SW 1271 (cell line): ENCODE measurements around the gene SCAMP3.
"Not testable (repeated sequence)": the region's sequence is repeated elsewhere in the genome, so short reads cannot be mapped to it uniquely, and the experiment has no call there.

ENCODE experiments used
- DNase-seq, 2 experiments: peaks; one replicate each; lab custom pipeline; 2025; lab: John Stamatoyannopoulos, UW

Gene SCAMP3

GRCh38 chr1:155254714-155255242, 7.4 kb downstream of the SCAMP3 start:
- no peak for DNase-seq

- no peak for DNase-seq
These were observed 7.9 kb downstream of the SCAMP3 start for GRCh38 chr1:155254228-155254713.

- DNase-seq, result no peak
These were observed 8.4 kb downstream of the SCAMP3 start for GRCh38 chr1:155253797-155254196.

- no peak for DNase-seq
These were observed 9.0 kb downstream of the SCAMP3 start for GRCh38 chr1:155253208-155253607.

- no peak for DNase-seq
These were observed 10.6 kb downstream of the SCAMP3 start for GRCh38 chr1:155251566-155251965.

- peak; percentile 53 to 77 for DNase-seq
These were observed 11.3 kb downstream of the SCAMP3 start for GRCh38 chr1:155250633-155251449.

GRCh38 chr1:155250246-155250632, 11.9 kb downstream of the SCAMP3 start:
- no peak for DNase-seq

GRCh38 chr1:155247667-155248553, 14.2 kb downstream of the SCAMP3 start:
- DNase-seq, result no peak

DNA sequence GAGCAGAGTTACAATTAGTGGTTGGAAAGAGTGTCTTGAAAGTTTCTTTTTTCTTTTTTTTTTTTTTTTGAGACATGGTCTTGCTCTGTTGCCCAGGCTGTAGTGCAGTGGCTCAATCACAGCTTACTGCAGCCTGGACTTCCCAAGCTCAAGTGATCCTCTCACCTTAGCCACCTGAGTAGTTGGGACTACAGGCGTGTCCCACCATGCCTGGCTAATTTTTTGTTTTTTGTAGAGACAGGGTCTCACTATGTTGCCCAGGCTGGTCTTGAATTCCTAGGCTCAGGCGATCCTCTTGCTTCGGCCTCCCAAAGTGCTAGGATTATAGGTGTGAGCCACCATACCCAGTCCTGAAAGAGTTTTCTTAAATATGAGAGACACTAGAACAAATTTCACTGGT, 15.4 kb downstream of the SCAMP3 start:
- not testable (repeated sequence) for DNase-seq

DNA sequence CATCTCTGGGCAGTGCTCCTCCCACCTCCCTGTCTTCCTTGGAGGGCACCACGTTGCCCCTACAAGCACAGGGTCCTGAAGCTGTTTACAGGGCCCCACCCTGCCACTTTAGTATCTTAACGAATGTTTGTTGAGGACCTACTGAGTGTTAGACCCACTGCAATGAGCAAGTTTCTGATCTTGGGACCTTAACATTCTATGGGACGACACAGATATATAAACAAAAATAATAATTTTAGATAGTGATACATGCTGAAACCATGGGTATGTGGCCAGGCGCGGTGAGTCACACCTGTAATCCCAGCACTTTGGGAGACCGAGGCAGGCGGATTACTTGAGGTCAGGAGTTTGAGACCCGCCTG, 17.0 kb downstream of the SCAMP3 start:
- no peak for DNase-seq

GRCh38 chr1:155244368-155245162, 17.6 kb downstream of the SCAMP3 start:
- DNase-seq, result peak; percentile 93 to 95

DNA sequence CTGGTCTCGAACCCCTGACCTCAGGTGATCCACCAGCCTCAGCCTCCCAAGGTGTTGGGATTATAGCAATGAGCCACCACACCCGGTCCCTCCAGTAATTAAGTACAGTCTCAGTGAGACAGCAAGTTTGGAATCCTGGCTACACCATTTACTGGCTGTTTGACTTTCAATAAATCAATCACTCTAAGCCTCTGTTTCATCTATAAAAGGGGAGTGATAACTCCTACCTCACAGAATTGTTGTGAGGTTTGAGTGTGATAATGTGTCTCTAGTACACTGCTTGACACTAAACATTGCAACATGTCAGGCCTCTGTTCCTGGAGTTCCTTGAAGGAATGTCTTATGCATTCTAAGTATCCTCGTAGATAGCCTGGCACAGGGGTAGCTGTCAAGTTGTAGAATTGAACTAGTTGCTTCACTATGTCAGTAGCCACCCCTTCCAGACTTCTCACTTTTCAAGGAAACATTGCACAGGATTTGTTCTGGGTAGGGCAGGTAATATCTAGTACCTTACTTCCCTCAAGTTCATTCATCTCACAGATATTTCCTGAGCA, 19.3 kb downstream of the SCAMP3 start:
- DNase-seq, result no peak

- no peak for DNase-seq
These were observed 20.3 kb downstream of the SCAMP3 start for GRCh38 chr1:155241841-155242264.

DNA sequence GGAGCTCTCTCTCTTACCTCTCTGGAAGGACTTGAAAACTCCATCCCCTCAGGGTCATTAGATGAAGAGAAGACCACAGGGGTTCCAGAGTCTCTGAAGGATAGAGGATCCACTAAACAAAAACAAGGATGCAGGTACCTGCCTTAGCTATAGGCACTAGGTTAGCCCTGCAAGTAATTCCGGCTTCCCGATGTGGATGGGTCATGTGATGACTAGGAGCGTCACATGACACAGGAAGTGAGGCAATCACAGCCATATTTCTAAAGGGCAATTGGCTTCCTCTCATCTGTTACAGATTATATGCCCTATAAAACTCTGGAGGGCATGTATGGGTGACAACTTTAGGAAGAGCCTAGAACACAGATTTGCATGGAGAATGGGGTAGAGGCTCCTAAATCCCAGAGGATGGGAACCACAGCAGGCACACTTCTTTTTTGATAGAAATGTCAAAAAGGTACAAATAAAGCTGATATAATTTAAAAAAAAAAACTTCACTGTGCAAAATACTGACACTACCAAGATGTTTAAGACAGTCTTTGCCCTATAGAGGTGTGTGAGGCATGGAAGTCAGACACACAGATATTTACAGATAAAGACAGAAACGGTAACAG, 21.0 kb downstream of the SCAMP3 start:
- peak; percentile 16 to 53 for DNase-seq

DNA sequence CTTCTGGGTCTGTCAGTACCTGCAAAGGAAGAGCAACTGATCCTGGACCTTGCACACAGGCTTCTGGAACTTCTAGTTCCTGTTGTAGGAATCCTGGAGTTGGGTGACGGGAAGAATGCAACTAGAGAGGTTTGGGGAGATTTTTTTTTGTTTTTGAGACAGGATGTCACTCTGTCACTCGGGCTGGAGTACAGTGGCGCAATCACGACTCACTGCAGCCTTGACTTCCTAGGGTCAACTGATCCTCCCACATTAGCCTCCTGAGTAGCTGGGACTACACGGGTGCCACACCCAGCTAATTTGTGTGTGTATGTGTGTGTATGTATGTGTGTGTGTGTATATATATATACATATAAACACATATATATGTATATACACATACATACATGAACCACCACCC, 25.7 kb downstream of the SCAMP3 start:
- no peak for DNase-seq

- DNase-seq, result not testable (repeated sequence)
These were observed 26.8 kb downstream of the SCAMP3 start for GRCh38 chr1:155235375-155235774.

- DNase-seq, result not testable (repeated sequence)
These were observed 28.7 kb downstream of the SCAMP3 start for GRCh38 chr1:155233502-155233901.

GRCh38 chr1:155232001-155232978, 29.9 kb downstream of the SCAMP3 start:
- DNase-seq, result not testable (repeated sequence)

DNA sequence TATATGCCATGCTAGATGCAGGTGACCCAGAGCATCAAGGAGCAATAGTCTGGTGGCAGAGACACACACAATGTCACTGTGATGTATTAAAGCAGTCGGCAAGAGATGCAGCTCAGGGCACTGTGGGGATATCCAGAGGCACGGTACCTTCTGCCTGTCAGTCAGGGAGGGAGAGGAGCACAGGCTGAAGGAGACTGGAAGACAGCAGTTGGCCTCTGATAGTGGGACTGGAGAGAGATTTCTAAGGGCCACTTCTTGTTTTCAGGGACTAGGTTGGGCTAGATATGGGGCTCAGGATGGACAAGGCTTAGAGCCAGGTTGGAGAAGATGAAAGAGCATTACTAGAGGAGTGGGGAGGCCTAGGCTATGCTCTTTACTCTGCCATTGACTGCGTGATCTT, 30.9 kb downstream of the SCAMP3 start:
- DNase-seq, result not testable (repeated sequence)

GRCh38 chr1:155228096-155228427, 34.1 kb downstream of the SCAMP3 start:
- no peak for DNase-seq
